ENCODE data around the gene PYCR2. TPM values are rescaled to one million over a fixed set of nuclear protein-coding genes. Genes with fewer than 3 reads are reported as not detected.

PYCR2 gene
- total RNA-seq, 4 donors from 2014 or later = 31.1 to 46.2 (median 35.5) TPM

- Histone ChIP-seq H3K27ac (peak overlapping the region in 2 of 4 donors; percentile 63 to 75), H3K36me3 (no peaks in the 10 kb centered on the region), H3K4me1 (peaks cover 0 to 18% (median 14%) of the 10 kb centered on the region in 4 donors), H3K4me3 (no peak overlapping the region), H3K27me3 (no peaks in the 10 kb centered on the region), H3K9me3 (no peaks in the 10 kb centered on the region)
- no peak for DNase-seq
- TF ChIP-seq POLR2A (IDR thresholded peaks at IDR 0.05) (no peak), CTCF (IDR thresholded peaks at IDR 0.05) (no peak)
Measured at GRCh38 chr1:225896494-225896893, 27.6 kb downstream of the PYCR2 start.

GRCh38 chr1:225892307-225892706 lies 31.7 kb downstream of the PYCR2 start:
- H3K4me1 ChIP-seq = peaks cover 0 to 41% (median 6%) of the 10 kb centered on the region in 4 donors

GRCh38 chr1:225891229-225891972 lies 32.6 kb downstream of the PYCR2 start:
- TF ChIP-seq CTCF (IDR thresholded peaks at IDR 0.05) (no peak), POLR2A (IDR thresholded peaks at IDR 0.05) (no peak)
- no peak for DNase-seq
- Histone ChIP-seq H3K36me3 (no peaks in the 10 kb centered on the region), H3K9me3 (no peaks in the 10 kb centered on the region), H3K27ac (peak overlapping the region in 2 of 4 donors; percentile 1 to 39), H3K4me1 (peaks cover 0 to 34% (median 2%) of the 10 kb centered on the region in 4 donors), H3K27me3 (no peaks in the 10 kb centered on the region), H3K4me3 (no peak overlapping the region)

More at GRCh38 chr1:225892307-225892706, 31.7 kb downstream of the PYCR2 start:
- no peak for TF ChIP-seq CTCF (IDR thresholded peaks at IDR 0.05)
- TF ChIP-seq POLR2A (IDR thresholded peaks at IDR 0.05) = no peak
- no peaks in the 10 kb centered on the region for H3K36me3 ChIP-seq
- DNase-seq = no peak
- no peaks in the 10 kb centered on the region for H3K9me3 ChIP-seq
- H3K27ac ChIP-seq = no peak overlapping the region
- H3K4me3 ChIP-seq = no peak overlapping the region
- no peaks in the 10 kb centered on the region for H3K27me3 ChIP-seq

GRCh38 chr1:225890346-225891228 lies 33.5 kb downstream of the PYCR2 start:
- no peak for DNase-seq
- Histone ChIP-seq H3K27ac (peak overlapping the region in 2 of 4 donors; percentile 1 to 39), H3K36me3 (no peaks in the 10 kb centered on the region), H3K4me3 (no peak overlapping the region), H3K27me3 (no peaks in the 10 kb centered on the region), H3K4me1 (peaks cover 0 to 34% (median 0%) of the 10 kb centered on the region in 4 donors), H3K9me3 (no peaks in the 10 kb centered on the region)
- TF ChIP-seq CTCF (IDR thresholded peaks at IDR 0.05) = no peak
- no peak for TF ChIP-seq POLR2A (IDR thresholded peaks at IDR 0.05)

GRCh38 chr1:225889743-225890142 lies 34.3 kb downstream of the PYCR2 start:
- no peaks in the 10 kb centered on the region for H3K27me3 ChIP-seq
- DNase-seq = no peak
- H3K4me3 ChIP-seq = no peak overlapping the region
- peak overlapping the region in 2 of 4 donors; percentile 1 to 39 for H3K27ac ChIP-seq
- TF ChIP-seq CTCF (IDR thresholded peaks at IDR 0.05) (no peak), POLR2A (IDR thresholded peaks at IDR 0.05) (no peak)
- peaks cover 0 to 34% (median 0%) of the 10 kb centered on the region in 4 donors for H3K4me1 ChIP-seq
- no peaks in the 10 kb centered on the region for H3K36me3 ChIP-seq
- H3K9me3 ChIP-seq = no peaks in the 10 kb centered on the region

Data from Peyer's patch (tissue), 4 donors.